Ishikawa (cell line): ENCODE measurements around the gene TSBP1.

Experiments used
- CEBPB ChIP-seq: IDR thresholded peaks from 2 replicates; pipeline ENCODE4 v1.6.1; 2012
- EP300 ChIP-seq: IDR thresholded peaks from 2 replicates; pipeline ENCODE4 v1.6.1; 2012; ENCODE audit warnings: borderline replicate concordance
- NFIC ChIP-seq: IDR thresholded peaks from 2 replicates; pipeline ENCODE4 v1.6.1; 2012
- RAD21 ChIP-seq: IDR thresholded peaks from 2 replicates; pipeline ENCODE4 v1.6.1; 2012; ENCODE audit warnings: low read depth
- TAF1 ChIP-seq: IDR thresholded peaks from 2 replicates; pipeline ENCODE4 v1.6.1; 2012; ENCODE audit warnings: low read depth, mild to moderate bottlenecking
- TCF12 ChIP-seq: IDR thresholded peaks from 2 replicates; pipeline ENCODE4 v1.6.1; 2012; ENCODE audit warnings: low read depth
- TEAD4 ChIP-seq: IDR thresholded peaks from 2 replicates; pipeline ENCODE4 v1.6.1; 2012
- YY1 ChIP-seq: IDR thresholded peaks from 2 replicates; pipeline ENCODE4 v1.6.1; 2012; ENCODE audit warnings: low read depth
- ZBTB7A ChIP-seq: IDR thresholded peaks from 2 replicates; pipeline ENCODE4 v1.6.1; 2012; ENCODE audit warnings: low read depth
- TF ChIP-seq, protein P1 (sequence below): IDR thresholded peaks from 2 replicates; pipeline ENCODE4 v1.6.1; 2012; ENCODE audit warnings: low read depth, mild to moderate bottlenecking
- TF ChIP-seq, protein P2 (sequence below): IDR thresholded peaks from 2 replicates; pipeline ENCODE4 v1.6.1; 2012
- TF ChIP-seq, protein P3 (sequence below): IDR thresholded peaks from 2 replicates; pipeline ENCODE4 v1.6.1; 2012

DNA sequence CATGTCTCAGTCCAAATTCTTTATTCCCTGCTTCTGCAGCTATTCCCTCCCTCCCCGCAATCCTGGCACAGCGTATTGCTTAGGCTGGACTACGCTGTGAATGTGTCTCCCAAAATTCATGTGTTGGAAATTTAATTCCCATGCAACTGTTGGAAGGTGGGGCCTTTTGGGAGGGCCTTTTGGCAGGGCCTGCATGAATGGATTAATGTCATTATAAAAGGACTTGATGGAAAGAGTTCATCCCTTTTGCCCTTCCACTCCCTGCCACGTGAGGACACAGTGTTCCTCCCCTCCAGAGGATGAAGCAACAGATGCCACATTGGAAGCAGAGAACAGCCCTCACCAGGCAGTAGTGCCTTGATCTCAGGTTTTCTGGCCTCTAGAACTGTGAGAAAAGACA is 127.4 kb downstream of the TSBP1 start:
- no peak for TF ChIP-seq EP300
- TF ChIP-seq, protein P1, sequence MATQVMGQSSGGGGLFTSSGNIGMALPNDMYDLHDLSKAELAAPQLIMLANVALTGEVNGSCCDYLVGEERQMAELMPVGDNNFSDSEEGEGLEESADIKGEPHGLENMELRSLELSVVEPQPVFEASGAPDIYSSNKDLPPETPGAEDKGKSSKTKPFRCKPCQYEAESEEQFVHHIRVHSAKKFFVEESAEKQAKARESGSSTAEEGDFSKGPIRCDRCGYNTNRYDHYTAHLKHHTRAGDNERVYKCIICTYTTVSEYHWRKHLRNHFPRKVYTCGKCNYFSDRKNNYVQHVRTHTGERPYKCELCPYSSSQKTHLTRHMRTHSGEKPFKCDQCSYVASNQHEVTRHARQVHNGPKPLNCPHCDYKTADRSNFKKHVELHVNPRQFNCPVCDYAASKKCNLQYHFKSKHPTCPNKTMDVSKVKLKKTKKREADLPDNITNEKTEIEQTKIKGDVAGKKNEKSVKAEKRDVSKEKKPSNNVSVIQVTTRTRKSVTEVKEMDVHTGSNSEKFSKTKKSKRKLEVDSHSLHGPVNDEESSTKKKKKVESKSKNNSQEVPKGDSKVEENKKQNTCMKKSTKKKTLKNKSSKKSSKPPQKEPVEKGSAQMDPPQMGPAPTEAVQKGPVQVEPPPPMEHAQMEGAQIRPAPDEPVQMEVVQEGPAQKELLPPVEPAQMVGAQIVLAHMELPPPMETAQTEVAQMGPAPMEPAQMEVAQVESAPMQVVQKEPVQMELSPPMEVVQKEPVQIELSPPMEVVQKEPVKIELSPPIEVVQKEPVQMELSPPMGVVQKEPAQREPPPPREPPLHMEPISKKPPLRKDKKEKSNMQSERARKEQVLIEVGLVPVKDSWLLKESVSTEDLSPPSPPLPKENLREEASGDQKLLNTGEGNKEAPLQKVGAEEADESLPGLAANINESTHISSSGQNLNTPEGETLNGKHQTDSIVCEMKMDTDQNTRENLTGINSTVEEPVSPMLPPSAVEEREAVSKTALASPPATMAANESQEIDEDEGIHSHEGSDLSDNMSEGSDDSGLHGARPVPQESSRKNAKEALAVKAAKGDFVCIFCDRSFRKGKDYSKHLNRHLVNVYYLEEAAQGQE, result no peak
- no peak for TF ChIP-seq RAD21
- TF ChIP-seq TAF1, result no peak
- TF ChIP-seq NFIC, result no peak
- TF ChIP-seq, protein P2, sequence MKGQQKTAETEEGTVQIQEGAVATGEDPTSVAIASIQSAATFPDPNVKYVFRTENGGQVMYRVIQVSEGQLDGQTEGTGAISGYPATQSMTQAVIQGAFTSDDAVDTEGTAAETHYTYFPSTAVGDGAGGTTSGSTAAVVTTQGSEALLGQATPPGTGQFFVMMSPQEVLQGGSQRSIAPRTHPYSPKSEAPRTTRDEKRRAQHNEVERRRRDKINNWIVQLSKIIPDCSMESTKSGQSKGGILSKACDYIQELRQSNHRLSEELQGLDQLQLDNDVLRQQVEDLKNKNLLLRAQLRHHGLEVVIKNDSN, result no peak
- no peak for TF ChIP-seq CEBPB
- no peak for TF ChIP-seq TCF12
- TF ChIP-seq TEAD4, result no peak
- no peak for TF ChIP-seq ZBTB7A
- TF ChIP-seq, protein P3, sequence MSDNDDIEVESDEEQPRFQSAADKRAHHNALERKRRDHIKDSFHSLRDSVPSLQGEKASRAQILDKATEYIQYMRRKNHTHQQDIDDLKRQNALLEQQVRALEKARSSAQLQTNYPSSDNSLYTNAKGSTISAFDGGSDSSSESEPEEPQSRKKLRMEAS, result no peak
- TF ChIP-seq YY1, result no peak
